KOPT-K1 (cell line): ENCODE results near the gene CCR3.

Experiments
- H3K27ac ChIP-seq: fragments of 200-600 bp; sonication (generic); 2 replicates; pipeline ENCODE4 v1.5.1; 2016; ENCODE audit warnings: antibody characterized with exemption, mild to moderate bottlenecking, low read depth, low read length; ENCODE audit not compliant: poor library complexity, severe bottlenecking
- H3K36me3 ChIP-seq: fragments of 200-600 bp; sonication (generic); 2 replicates; pipeline ENCODE4 v1.5.1; 2017; ENCODE audit warnings: antibody characterized with exemption, mild to moderate bottlenecking, low read length, moderate library complexity; ENCODE audit not compliant: insufficient read depth
- H3K9me3 ChIP-seq: fragments of 200-600 bp; sonication (generic); 2 replicates; pipeline ENCODE4 v1.5.1; 2017; ENCODE audit warnings: antibody characterized with exemption, low read length, mild to moderate bottlenecking; ENCODE audit not compliant: insufficient read depth, poor library complexity, severe bottlenecking

CCR3 gene

GRCh38 chr3:46236294-46237054, 5.8 kb upstream of the CCR3 start:
- Histone ChIP-seq H3K27ac (no peak overlapping the region), H3K9me3 (no peaks in the 10 kb centered on the region), H3K36me3 (no peaks in the 10 kb centered on the region)

- no peaks in the 10 kb centered on the region for H3K9me3 ChIP-seq
- no peaks in the 10 kb centered on the region for H3K36me3 ChIP-seq
- no peak overlapping the region for H3K27ac ChIP-seq
Measured at GRCh38 chr3:46238386-46238785, 3.9 kb upstream of the CCR3 start.

DNA sequence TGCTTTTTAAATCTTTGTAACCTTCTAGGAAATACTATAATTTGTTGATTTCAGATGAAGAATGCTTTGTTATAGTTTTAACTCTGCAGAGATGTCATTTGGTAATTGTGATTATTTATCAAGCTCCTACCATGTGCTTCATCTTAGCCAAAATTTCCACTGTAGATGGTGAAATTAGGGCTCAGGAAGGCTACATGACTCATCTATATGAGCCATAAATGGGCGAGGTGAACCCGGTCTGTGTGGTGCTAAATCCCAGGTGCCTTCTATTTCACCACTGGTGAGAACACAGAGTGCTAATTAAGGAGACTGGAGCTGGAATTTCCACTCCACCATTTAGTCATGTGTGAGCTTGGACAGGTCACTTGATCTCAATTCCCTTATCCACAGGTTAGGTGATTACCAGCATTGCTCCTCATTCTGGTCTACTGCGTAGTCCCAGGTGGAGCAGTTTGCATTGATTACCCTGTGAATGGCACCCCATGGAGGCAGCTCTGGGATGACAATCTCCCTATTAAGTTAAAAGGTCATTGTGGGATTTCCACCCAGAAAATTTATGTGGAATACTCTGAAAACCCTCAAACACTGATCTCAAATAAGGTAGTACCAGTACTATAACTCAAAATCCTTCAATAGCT, 2.8 kb upstream of the CCR3 start:
- H3K36me3 ChIP-seq = no peaks in the 10 kb centered on the region
- no peaks in the 10 kb centered on the region for H3K9me3 ChIP-seq

DNA sequence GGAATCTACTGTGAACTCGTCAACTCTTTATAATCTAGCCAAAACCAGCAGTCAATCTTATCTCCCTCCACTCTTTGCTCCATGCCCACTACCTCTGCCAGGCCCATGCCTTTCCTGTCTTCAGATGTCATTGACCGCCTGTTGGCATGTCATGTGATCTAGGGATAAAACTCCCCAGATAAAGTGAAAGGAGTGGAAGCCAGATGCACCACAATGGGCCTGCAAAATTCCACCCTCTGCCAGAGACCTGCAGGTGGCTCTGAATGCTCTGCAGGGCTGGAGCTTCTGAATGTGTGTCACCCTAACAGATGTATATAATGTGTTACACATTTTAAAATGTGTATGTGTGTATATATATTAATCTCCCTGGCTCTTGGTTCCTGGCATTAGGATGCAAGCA, 2.3 kb upstream of the CCR3 start:
- Histone ChIP-seq H3K27ac (no peak overlapping the region), H3K9me3 (no peaks in the 10 kb centered on the region), H3K36me3 (no peaks in the 10 kb centered on the region)

More for the DNA sequence above, 2.8 kb upstream of the CCR3 start:
- no peak overlapping the region for H3K27ac ChIP-seq

DNA sequence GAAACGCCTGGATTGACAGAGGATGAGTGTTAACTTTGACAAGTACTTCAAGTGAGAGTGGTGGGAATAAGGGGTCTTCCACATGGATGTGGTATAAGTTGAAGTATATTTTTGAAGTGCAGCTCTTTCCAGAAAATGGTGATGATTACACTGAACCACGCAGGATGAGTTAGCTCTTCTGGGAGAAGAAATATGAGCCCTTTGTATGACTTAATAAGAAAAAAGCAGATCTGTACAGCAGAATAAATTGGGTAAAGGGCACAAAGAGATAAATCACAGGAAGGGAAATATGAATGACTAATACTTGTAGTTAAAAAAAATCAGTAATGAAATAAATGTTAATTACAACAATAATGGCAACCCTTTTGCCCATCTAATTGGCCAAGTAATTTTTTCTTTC, 1.3 kb downstream of the CCR3 start:
- Histone ChIP-seq H3K27ac (no peak overlapping the region), H3K9me3 (no peaks in the 10 kb centered on the region), H3K36me3 (no peaks in the 10 kb centered on the region)

DNA sequence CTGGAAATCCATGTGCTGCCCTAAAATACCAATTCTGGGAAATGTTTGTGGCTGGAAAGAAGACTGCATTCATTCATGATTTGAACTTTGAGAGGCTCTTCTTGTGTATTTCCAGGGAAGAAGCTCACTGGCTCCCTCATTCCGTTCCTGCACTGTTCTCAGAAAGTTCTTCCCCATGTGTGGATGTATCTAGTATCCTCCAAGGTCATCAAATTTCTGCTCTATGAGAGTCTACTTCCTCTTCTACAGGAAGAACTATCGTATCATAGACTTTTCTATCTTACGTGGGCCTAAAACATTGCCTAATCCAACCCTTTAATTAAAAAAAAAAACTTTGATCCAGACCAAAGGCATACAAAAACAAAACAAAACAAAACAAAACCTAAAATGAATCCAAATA, 2.9 kb downstream of the CCR3 start:
- no peaks in the 10 kb centered on the region for H3K36me3 ChIP-seq
- H3K27ac ChIP-seq = no peak overlapping the region
- H3K9me3 ChIP-seq = no peaks in the 10 kb centered on the region

DNA sequence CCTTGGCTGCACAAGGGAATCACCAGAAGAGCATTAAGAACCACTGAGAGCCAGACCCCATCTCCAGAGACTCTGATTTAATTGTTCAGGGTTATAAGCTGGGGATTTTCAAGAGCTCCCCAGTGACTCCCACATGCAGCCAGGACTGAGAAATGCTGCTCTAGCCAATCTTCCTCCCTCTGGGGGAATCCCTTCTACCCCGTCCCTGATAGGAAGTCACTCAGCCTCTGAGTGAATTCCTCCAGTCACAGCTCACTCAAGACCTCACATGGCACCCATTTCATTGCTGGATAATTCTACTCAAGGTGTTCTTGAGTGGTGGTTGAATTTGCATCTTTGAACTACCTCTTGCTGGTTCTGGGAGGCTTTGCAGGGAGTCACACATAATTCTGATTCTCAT, 10.7 kb downstream of the CCR3 start:
- Histone ChIP-seq H3K27ac (no peak overlapping the region), H3K9me3 (no peaks in the 10 kb centered on the region), H3K36me3 (no peaks in the 10 kb centered on the region)

GRCh38 chr3:46258525-46258924, 16.3 kb downstream of the CCR3 start:
- Histone ChIP-seq H3K9me3 (peaks cover 15% of the 10 kb centered on the region), H3K27ac (no peak overlapping the region), H3K36me3 (no peaks in the 10 kb centered on the region)

GRCh38 chr3:46261926-46262594, 19.8 kb downstream of the CCR3 start:
- Histone ChIP-seq H3K36me3 (no peaks in the 10 kb centered on the region), H3K9me3 (peaks cover 15% of the 10 kb centered on the region), H3K27ac (peak overlapping the region; percentile 17)

DNA sequence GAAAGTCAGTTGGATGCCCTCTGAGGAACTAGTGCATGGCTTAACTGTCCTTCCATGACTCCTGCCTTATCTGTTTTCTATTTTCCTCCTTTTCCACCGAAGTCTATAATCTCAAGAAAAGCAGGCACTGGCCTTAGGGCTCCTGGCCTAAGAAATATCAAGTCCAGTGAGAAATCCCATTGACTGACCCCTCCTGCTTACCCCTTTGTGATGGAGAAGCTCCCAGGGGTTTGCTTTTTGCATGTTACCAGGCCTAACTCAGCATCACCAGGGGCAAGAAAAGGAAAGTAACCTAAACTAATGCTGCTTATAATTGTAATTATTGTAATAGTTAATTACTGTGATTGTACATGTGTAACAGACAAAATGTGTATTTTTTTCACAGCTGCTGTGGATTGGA, 21.7 kb downstream of the CCR3 start:
- peaks cover 11% of the 10 kb centered on the region for H3K9me3 ChIP-seq
- H3K36me3 ChIP-seq = no peaks in the 10 kb centered on the region
- H3K27ac ChIP-seq = no peak overlapping the region

GRCh38 chr3:46266598-46266997, 24.3 kb downstream of the CCR3 start:
- no peaks in the 10 kb centered on the region for H3K36me3 ChIP-seq
- no peak overlapping the region for H3K27ac ChIP-seq
- no peaks in the 10 kb centered on the region for H3K9me3 ChIP-seq

GRCh38 chr3:46269556-46269955, 27.3 kb downstream of the CCR3 start:
- no peaks in the 10 kb centered on the region for H3K9me3 ChIP-seq
- H3K36me3 ChIP-seq = no peaks in the 10 kb centered on the region
- H3K27ac ChIP-seq = no peak overlapping the region

GRCh38 chr3:46270474-46270873, 28.2 kb downstream of the CCR3 start:
- Histone ChIP-seq H3K27ac (no peak overlapping the region), H3K9me3 (no peaks in the 10 kb centered on the region), H3K36me3 (no peaks in the 10 kb centered on the region)

- no peaks in the 10 kb centered on the region for H3K36me3 ChIP-seq
- no peaks in the 10 kb centered on the region for H3K9me3 ChIP-seq
- no peak overlapping the region for H3K27ac ChIP-seq
Measured at GRCh38 chr3:46271209-46271745, 29.0 kb downstream of the CCR3 start.

- H3K9me3 ChIP-seq = no peaks in the 10 kb centered on the region
- no peak overlapping the region for H3K27ac ChIP-seq
- H3K36me3 ChIP-seq = no peaks in the 10 kb centered on the region
Measured at GRCh38 chr3:46272028-46272451, 29.8 kb downstream of the CCR3 start.
